HEK293T (cell line): ENCODE measurements around the gene MED15.

Source experiments
- CTCF ChIA-PET: fragments of 350-600 bp; formaldehyde crosslinking; extraction: SDS; loops from one replicate; lab custom pipeline; 2021; ENCODE audit warnings: antibody characterized with exemption, inconsistent platforms; lab: Yijun Ruan, JAX
- POLR2A ChIA-PET: fragments of 350-600 bp; formaldehyde crosslinking; extraction: SDS; loops from one replicate; lab custom pipeline; 2020; ENCODE audit warnings: antibody characterized with exemption, inconsistent platforms; lab: Yijun Ruan, JAX
- DNase-seq: peaks from one replicate; pipeline ENCODE4 v3.0.0; 2012; ENCODE audit warnings: mixed read lengths; ENCODE audit errors: extremely low spot score
- ARNT ChIP-seq: fragments of 450-650 bp; IDR thresholded peaks from 2 replicates; pipeline ENCODE4 v1.6.1; 2017; ENCODE audit warnings: mild to moderate bottlenecking
- BHLHE40 ChIP-seq: fragments of 450-650 bp; IDR thresholded peaks from 2 replicates; pipeline ENCODE4 v1.6.1; 2016; ENCODE audit warnings: mild to moderate bottlenecking, moderate library complexity, borderline replicate concordance
- CTBP1 ChIP-seq: fragments of 450-650 bp; IDR thresholded peaks from 2 replicates; pipeline ENCODE4 v1.6.1; 2016; ENCODE audit warnings: borderline replicate concordance
- ELF4 ChIP-seq: fragments of 450-650 bp; IDR thresholded peaks from 2 replicates; pipeline ENCODE4 v1.6.1; 2017; ENCODE audit warnings: antibody characterized with exemption
- FOXA1 ChIP-seq: fragments of 450-650 bp; IDR thresholded peaks from 2 replicates; pipeline ENCODE4 v1.6.1; 2016; ENCODE audit warnings: mild to moderate bottlenecking
- FOXK2 ChIP-seq: fragments of 450-650 bp; IDR thresholded peaks from 2 replicates; pipeline ENCODE4 v1.6.1; 2016; ENCODE audit warnings: mild to moderate bottlenecking
- FOXM1 ChIP-seq: fragments of 450-650 bp; IDR thresholded peaks from 2 replicates; pipeline ENCODE4 v1.6.1; 2017; ENCODE audit warnings: mild to moderate bottlenecking, borderline replicate concordance
- HDGF ChIP-seq: fragments of 450-650 bp; IDR thresholded peaks from 2 replicates; pipeline ENCODE4 v1.6.1; 2017; ENCODE audit warnings: antibody characterized with exemption, borderline replicate concordance
- L3MBTL2 ChIP-seq: fragments of 450-650 bp; conservative IDR thresholded peaks from 2 replicates; pipeline ENCODE4 v1.6.1; 2016; ENCODE audit warnings: mild to moderate bottlenecking
- LEF1 ChIP-seq: fragments of 450-650 bp; IDR thresholded peaks from 2 replicates; pipeline ENCODE4 v1.6.1; 2017; ENCODE audit warnings: mild to moderate bottlenecking, borderline replicate concordance
- NFRKB ChIP-seq: fragments of 450-650 bp; IDR thresholded peaks from 2 replicates; pipeline ENCODE4 v1.6.1; 2016; ENCODE audit warnings: mild to moderate bottlenecking, moderate library complexity
- SP1 ChIP-seq: fragments of 450-650 bp; IDR thresholded peaks from 2 replicates; pipeline ENCODE4 v1.6.1; 2017
- SUZ12 ChIP-seq: fragments of 450-650 bp; IDR thresholded peaks from 2 replicates; pipeline ENCODE4 v1.6.1; 2016; ENCODE audit warnings: mild to moderate bottlenecking
- TARDBP ChIP-seq: fragments of 450-650 bp; IDR thresholded peaks from 2 replicates; pipeline ENCODE4 v1.6.1; 2016
- ZNF384 ChIP-seq: fragments of 450-650 bp; IDR thresholded peaks from 2 replicates; pipeline ENCODE4 v1.6.1; 2016
- TF ChIP-seq, protein P1 (sequence below): fragments of 450-650 bp; IDR thresholded peaks from 2 replicates; pipeline ENCODE4 v1.6.1; 2016

The MED15 gene

DNA sequence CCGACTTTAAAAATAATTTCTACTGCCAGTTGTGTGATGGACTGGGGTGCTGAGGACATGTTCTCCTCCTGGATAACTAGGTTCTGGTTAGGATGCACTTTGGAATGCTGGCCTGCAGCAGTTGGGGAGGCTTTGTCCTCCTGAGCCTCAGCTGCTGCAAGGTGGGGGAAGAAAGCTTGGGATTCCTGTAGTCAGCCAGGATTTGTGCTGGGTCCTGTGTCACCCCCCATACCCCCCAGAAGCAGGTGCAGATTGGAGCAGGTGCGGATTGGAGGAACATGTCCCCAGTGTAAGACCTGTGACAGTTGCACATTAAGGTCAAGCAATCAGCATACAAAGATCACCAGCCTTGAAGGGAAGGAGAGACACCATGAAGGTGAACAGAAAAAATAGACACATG lies 51.1 kb downstream of the MED15 start:
- ChIA-PET CTCF (no interaction called here), POLR2A (no interaction called here)
- DNase-seq, result no peak
- no peak for TF ChIP-seq NFRKB
- no peak for TF ChIP-seq SUZ12
- TF ChIP-seq ZNF384, result no peak
- no peak for TF ChIP-seq ELF4
- no peak for TF ChIP-seq ARNT
- TF ChIP-seq FOXM1, result no peak
- TF ChIP-seq CTBP1, result no peak
- TF ChIP-seq, protein P1, sequence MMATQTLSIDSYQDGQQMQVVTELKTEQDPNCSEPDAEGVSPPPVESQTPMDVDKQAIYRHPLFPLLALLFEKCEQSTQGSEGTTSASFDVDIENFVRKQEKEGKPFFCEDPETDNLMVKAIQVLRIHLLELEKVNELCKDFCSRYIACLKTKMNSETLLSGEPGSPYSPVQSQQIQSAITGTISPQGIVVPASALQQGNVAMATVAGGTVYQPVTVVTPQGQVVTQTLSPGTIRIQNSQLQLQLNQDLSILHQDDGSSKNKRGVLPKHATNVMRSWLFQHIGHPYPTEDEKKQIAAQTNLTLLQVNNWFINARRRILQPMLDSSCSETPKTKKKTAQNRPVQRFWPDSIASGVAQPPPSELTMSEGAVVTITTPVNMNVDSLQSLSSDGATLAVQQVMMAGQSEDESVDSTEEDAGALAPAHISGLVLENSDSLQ, result no peak
- no peak for TF ChIP-seq HDGF
- TF ChIP-seq LEF1, result no peak

DNA sequence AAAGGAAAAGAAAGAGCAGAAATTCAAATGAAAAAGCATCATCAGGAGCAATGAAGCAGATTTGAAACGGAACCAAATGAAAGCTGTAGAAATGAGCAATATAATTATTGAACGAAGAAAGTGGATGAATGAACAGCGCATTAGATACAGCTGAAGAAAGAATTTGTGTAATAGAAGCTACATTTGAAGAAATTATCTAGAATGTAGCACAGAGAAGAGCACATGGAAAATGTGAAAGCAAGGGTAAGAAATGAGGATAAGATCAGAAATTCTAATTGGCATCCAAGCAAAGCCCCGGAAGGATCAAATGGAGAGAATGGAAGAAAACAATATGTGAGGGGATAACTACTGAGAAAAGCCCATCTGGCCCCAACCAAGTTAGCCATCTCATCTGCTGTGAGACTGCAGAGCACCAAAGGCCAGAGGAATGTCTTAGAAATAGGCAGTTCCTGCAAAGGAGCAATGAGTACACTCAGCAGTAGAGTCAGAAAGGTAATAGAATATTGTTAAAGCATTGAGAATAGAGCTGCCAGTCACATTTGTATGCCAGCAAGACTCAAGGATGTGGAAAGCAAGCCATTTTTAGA lies 51.9 kb downstream of the MED15 start:
- CTCF ChIA-PET, result interaction anchor here (1.0 kb wide), 1 partner anchor 12 kb away, joined by 3 read pairs; no protein-coding TSS in a partner anchor

DNA sequence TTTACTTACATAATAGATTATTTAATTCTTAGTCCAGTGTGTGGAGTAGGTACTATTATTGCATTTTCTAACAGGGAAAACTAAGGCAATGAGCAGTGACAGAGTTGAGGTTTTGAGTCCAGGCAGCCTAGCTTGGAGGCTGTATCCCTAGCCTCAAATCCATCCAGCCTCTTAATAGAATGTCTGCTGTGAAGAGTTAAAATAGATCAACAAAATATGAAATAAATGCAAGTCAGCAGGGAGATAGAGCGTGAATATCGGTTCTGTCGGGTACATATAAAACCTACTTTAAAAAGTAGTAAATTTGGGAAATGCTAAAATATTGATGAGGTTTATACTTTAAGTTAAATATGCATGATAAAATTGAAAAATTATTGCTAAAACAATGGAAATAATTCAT lies 53.3 kb downstream of the MED15 start:
- no peak for DNase-seq
- ChIA-PET POLR2A (no interaction called here), CTCF (no interaction called here)
- TF ChIP-seq, protein P1, result no peak
- TF ChIP-seq TARDBP (no peak), ELF4 (no peak), FOXK2 (no peak), FOXA1 (no peak), ZNF384 (no peak), BHLHE40 (no peak), CTBP1 (no peak), ARNT (no peak), FOXM1 (no peak), L3MBTL2 (no peak), LEF1 (no peak)

More for the DNA sequence above, 51.9 kb downstream of the MED15 start:
- DNase-seq, result no peak
- no peak for TF ChIP-seq TARDBP
- TF ChIP-seq NFRKB, result no peak
- TF ChIP-seq FOXA1, result no peak
- no peak for TF ChIP-seq SP1
- TF ChIP-seq ZNF384, result no peak
- no peak for TF ChIP-seq FOXM1
- TF ChIP-seq ARNT, result no peak
- TF ChIP-seq, protein P1, result no peak
- no peak for TF ChIP-seq FOXK2
- TF ChIP-seq ELF4, result no peak
- TF ChIP-seq BHLHE40, result no peak
- TF ChIP-seq LEF1, result no peak
- TF ChIP-seq CTBP1, result no peak
- POLR2A ChIA-PET, result no interaction called here

DNA sequence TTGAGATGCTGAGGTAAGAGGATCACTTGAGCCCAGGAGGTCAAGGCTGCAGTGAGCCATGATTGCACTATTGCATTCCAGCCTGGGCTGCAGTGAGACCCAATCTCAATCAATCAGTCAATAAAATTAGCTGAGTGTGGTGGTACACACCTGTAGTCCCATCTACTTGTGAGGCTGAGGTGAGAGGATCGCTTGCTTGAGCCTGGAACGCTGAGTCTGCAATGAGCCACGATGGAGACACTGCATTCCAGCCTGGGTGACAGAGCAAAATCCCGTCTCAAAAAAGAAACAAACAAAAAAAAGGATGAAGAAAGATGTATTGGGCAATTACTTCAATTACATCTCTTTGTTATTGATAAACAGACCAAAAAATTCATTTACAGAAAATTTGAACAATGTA lies 54.5 kb downstream of the MED15 start:
- DNase-seq, result no peak
- ChIA-PET CTCF (interaction anchor here (0.9 kb wide), 1 partner anchor 38 kb away, joined by 3 read pairs; no protein-coding TSS in a partner anchor), POLR2A (no interaction called here)
- TF ChIP-seq HDGF, result no peak
- TF ChIP-seq LEF1, result no peak
- TF ChIP-seq ELF4, result no peak
- TF ChIP-seq BHLHE40, result no peak
- TF ChIP-seq ZNF384, result no peak
- no peak for TF ChIP-seq SUZ12
- TF ChIP-seq CTBP1, result no peak

DNA sequence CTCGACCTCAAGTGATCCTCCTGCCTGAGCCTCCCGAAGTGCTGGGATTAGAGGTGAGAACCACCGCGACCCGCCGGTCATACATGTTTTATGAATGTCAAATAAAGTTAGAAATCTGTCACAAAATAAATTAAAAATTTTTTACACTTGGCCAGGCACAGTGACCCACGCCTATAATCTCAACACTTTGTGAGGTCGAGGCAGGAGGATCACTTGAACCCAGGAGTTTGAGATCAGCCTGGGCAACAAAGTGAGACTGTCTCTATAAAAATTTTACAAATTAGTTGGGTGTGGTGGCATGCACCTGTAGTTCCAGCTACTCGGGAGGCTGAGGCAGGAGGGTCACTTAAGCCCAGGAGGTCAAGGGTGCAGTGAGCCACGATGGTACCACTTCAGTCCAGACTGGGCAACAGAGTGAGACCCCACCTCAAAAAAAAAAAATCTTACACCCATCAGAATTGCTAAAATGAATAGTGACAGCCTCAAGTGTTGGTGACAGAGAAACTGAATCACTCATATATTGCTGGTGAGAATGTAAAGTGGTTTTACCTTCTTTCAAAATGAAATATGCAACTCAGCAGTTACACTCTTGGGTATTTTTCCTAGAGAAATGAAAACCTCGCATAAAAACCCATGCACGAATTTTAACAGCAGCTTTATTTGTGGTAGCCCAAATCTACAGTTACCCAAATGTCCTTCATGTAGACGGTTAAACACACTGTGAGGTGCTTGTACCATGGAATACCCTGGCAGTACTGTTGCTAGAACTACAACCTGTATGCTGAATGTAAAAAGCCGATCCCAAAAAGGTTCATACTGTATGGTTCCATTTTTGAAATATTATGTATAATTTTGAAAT lies 55.4 kb downstream of the MED15 start:
- POLR2A ChIA-PET, result no interaction called here
- no peak for DNase-seq
- no peak for TF ChIP-seq HDGF
- CTCF ChIA-PET, result interaction anchor here (1.8 kb wide), 1 partner anchor 12 kb away, joined by 10 read pairs; no protein-coding TSS in a partner anchor

DNA sequence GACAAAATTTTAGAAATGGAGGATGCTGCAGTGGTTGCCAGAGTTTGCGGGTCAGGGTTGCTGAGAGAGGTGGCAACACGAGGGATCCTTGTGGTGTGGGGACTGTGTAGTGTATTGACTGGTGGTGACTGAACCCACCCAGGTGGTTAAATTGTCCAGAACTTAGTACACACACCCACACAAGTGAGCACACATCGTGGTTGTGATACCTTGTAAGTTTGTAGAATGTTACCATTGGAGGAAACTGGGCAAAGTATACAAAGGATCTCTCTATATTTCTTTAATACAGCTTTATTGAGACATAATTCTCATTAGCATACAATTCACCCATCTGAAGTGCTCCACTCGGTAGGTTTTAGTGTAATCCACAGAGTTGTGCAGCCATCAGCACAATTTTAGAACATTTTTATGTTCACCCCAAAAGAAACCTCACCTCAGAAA lies 56.1 kb downstream of the MED15 start:
- CTCF ChIA-PET, result interaction anchor here (1.1 to 1.8 kb wide), 5 partner anchors 11 to 197 kb away, joined by 3 to 11 read pairs (median 9); no protein-coding TSS in a partner anchor
- POLR2A ChIA-PET, result no interaction called here
- TF ChIP-seq FOXA1 (no peak), FOXK2 (no peak), BHLHE40 (no peak), TARDBP (no peak), NFRKB (no peak), ARNT (no peak), ZNF384 (no peak), HDGF (no peak), FOXM1 (no peak), LEF1 (no peak), SP1 (no peak), SUZ12 (no peak)
- DNase-seq, result no peak
